Muscle of leg (tissue), 11 donors: ENCODE results near the gene VPS35L. TPM values are rescaled to one million over a fixed set of nuclear protein-coding genes. Genes with fewer than 3 reads are reported as not detected.
"Not testable (repeated sequence)": the region's sequence is repeated elsewhere in the genome, so short reads cannot be mapped to it uniquely, and the experiment has no call there.

Source experiments
- DNase-seq: peaks from one replicate; pipeline ENCODE4 v3.0.0; 2013
- H3K27ac ChIP-seq: one replicate; pipeline ENCODE4 v1.5.1; 2013; ENCODE audit warnings: mild to moderate bottlenecking, low read length, control low read depth
- H3K27me3 ChIP-seq: one replicate; pipeline ENCODE4 v1.6.1; 2013; ENCODE audit warnings: low read length; ENCODE audit not compliant: control insufficient read depth, insufficient read depth
- H3K36me3 ChIP-seq: one replicate; pipeline ENCODE4 v1.6.1; 2013; ENCODE audit warnings: low read length; ENCODE audit not compliant: control insufficient read depth, insufficient read depth
- H3K4me1 ChIP-seq: one replicate; pipeline ENCODE4 v1.6.1; 2013; ENCODE audit warnings: low read length; ENCODE audit not compliant: control insufficient read depth, insufficient read depth
- H3K4me3 ChIP-seq: one replicate; pipeline ENCODE4 v1.5.1; 2013; ENCODE audit warnings: low read length, control low read depth
- H3K9me3 ChIP-seq: replicated peaks from 2 replicates; pipeline ENCODE4 v1.6.1; 2013; ENCODE audit warnings: low read depth, low read length; ENCODE audit not compliant: control insufficient read depth
- WGBS: methylation state at CpG from one replicate; pipeline ENCODE4 v1.1.5; 2013; ENCODE audit warnings: missing lambda C conversion rate; ENCODE audit not compliant: insufficient coverage; 5-methylcytosine and 5-hydroxymethylcytosine counted together
- polyA plus RNA-seq, 8 donors: library from polyadenylated mRNA; unstranded; fragments of 120-200 nt; gene quantifications; one replicate each; pipeline versions ENCODE4 v1.2.1 to v1.2.3, GENCODE V29; 2013; ENCODE audit warnings: inconsistent platforms in 1 of 8, low replicate concordance in 1 of 8; ENCODE audit not compliant: insufficient read length in 8 of 8, insufficient read depth in 1 of 8
- total RNA-seq: library from RNA; stranded (reverse); fragments of 120-200 nt; gene quantifications from one replicate; pipeline ENCODE4 v1.2.4, GENCODE V29; 2013

Gene VPS35L
- total and polyA plus RNA-seq, 9 donors = 23.6 to 39.8 (median 34.3) TPM

DNA sequence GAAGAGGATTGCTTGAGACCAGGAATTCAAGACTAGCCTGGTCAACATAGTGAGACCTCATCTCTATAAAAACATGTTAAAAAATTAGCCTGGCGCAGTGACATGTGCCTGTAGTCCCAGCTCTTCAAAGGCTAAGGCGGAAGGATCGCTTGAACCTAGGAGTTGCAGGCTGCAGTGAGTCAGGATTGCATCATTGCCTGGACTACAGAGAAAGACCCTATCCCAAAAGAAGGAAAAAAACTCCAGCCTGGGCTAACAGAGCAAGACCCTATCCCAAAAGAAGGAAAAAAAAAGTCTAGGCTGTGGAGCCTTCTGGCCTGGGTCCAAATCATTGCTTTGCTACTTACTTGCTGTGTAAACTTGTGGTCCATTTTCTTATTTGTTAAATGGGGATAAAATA lies 26.8 kb upstream of the VPS35L start:
- peaks cover 20% of the 10 kb centered on the region for H3K36me3 ChIP-seq
- DNase-seq = no peak
- H3K9me3 ChIP-seq = no peaks in the 10 kb centered on the region
- H3K4me1 ChIP-seq = peaks cover 3% of the 10 kb centered on the region
- WGBS = 100% methylated on average over 2 of the region's 3 CpGs
- H3K4me3 ChIP-seq = no peak overlapping the region
- H3K27me3 ChIP-seq = no peaks in the 10 kb centered on the region
- no peak overlapping the region for H3K27ac ChIP-seq

- no CpG with 5 or more reads among the region's 1 CpG for WGBS
- no peaks in the 10 kb centered on the region for H3K9me3 ChIP-seq
- no peak overlapping the region for H3K27ac ChIP-seq
- DNase-seq = no peak
- no peaks in the 10 kb centered on the region for H3K4me1 ChIP-seq
- H3K36me3 ChIP-seq = peaks cover 34% of the 10 kb centered on the region
- H3K27me3 ChIP-seq = no peaks in the 10 kb centered on the region
- H3K4me3 ChIP-seq = no peak overlapping the region
Measured at GRCh38 chr16:19532601-19533000, 22.9 kb upstream of the VPS35L start.

- 100% methylated on average over 2 of the region's 6 CpGs for WGBS
- H3K4me1 ChIP-seq = no peaks in the 10 kb centered on the region
- H3K36me3 ChIP-seq = peaks cover 44% of the 10 kb centered on the region
- no peak overlapping the region for H3K27ac ChIP-seq
- H3K27me3 ChIP-seq = no peaks in the 10 kb centered on the region
- no peak for DNase-seq
- no peaks in the 10 kb centered on the region for H3K9me3 ChIP-seq
- no peak overlapping the region for H3K4me3 ChIP-seq
Measured at GRCh38 chr16:19540241-19540970, 15.1 kb upstream of the VPS35L start.

- H3K36me3 ChIP-seq = peaks cover 37% of the 10 kb centered on the region
- no peaks in the 10 kb centered on the region for H3K4me1 ChIP-seq
- DNase-seq = no peak
- H3K4me3 ChIP-seq = no peak overlapping the region
- no peaks in the 10 kb centered on the region for H3K9me3 ChIP-seq
- no peak overlapping the region for H3K27ac ChIP-seq
- WGBS = no CpG with 5 or more reads among the region's 3 CpGs
- no peaks in the 10 kb centered on the region for H3K27me3 ChIP-seq
Measured at GRCh38 chr16:19542138-19542821, 13.2 kb upstream of the VPS35L start.

GRCh38 chr16:19543278-19543996 lies 12.1 kb upstream of the VPS35L start:
- H3K9me3 ChIP-seq, H3K27me3 ChIP-seq: not testable (repeated sequence)

GRCh38 chr16:19548144-19548543 lies 7.4 kb upstream of the VPS35L start:
- Histone ChIP-seq H3K36me3 (peaks cover 19% of the 10 kb centered on the region), H3K27ac (no peak overlapping the region), H3K9me3 (no peaks in the 10 kb centered on the region), H3K27me3 (no peaks in the 10 kb centered on the region), H3K4me3 (no peak overlapping the region), H3K4me1 (no peaks in the 10 kb centered on the region)
- WGBS = 100% methylated on average over 1 of the region's 3 CpGs
- DNase-seq = no peak

More at GRCh38 chr16:19543278-19543996, 12.1 kb upstream of the VPS35L start:
- H3K4me3 ChIP-seq, DNase-seq, H3K4me1 ChIP-seq, H3K27ac ChIP-seq: not testable (repeated sequence)
- 87% methylated on average over 6 of the region's 10 CpGs for WGBS
- H3K36me3 ChIP-seq = peaks cover 36% of the 10 kb centered on the region

DNA sequence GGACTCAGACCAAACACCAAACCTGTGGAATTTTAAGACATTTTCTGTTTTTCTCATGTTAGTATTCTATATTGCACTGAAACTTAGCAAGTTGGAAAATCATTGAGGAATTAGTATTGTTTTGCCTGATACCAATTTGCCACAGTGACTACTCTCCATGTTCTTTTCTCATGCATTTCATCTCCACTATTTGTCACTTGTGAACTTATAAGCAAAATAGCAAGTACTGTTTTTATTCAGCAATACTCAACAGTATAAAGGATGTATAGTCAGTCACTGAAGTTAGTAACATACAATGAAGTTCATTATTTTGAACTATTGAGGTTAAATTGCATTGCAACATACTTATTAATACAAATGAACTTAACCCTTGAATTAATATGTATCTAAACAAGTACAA lies 5.8 kb upstream of the VPS35L start:
- Histone ChIP-seq H3K27ac (no peak overlapping the region), H3K4me1 (no peaks in the 10 kb centered on the region), H3K36me3 (peaks cover 15% of the 10 kb centered on the region), H3K27me3 (no peaks in the 10 kb centered on the region), H3K9me3 (no peaks in the 10 kb centered on the region), H3K4me3 (no peak overlapping the region)
- DNase-seq = no peak

DNA sequence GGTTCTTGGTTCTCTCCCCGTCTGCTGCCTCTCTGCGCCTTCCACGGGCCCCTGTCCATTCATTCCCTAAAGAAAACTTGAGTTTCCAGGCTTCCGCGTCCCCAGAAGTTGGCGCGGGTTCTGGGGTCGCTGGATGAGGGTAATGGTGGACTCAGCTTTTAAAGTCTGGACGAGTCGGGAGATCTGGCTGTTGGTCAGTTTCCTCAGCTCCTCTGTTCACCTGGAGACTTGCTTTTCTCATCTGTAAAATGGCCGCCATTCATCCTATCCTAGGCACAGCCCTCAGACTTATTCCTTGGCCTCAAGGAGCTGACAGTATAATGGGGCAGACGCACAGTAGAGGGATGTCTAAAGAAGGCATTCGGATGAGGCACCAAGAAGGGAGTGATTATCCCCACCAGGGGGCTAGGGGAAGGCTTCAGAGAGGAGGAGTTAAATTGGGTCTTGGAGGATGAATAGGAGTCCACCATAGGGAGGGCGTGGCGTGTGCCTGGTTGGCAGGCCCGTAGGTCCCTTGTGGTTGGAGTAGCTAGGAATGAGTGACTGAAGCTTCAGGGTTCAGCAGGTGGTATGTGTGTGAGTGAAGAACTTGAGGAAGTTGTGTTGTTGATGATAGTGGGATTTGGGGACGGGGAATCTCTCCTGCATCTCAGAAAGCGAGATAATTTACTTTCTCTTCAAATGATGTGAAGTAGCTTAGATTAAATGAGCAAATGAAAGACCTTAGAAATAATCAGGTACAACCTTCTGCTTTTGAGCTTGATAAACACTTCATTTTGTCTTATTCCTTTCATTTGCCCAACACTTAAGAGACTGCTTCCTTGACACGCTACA lies 652 bp downstream of the VPS35L start:
- no peaks in the 10 kb centered on the region for H3K9me3 ChIP-seq
- peaks cover 4% of the 10 kb centered on the region for H3K36me3 ChIP-seq
- H3K27ac ChIP-seq = peak overlapping the region; percentile 90
- peak overlapping the region; percentile 83 for H3K4me3 ChIP-seq
- peak; percentile 54 for DNase-seq
- H3K27me3 ChIP-seq = no peaks in the 10 kb centered on the region
- peaks cover 4% of the 10 kb centered on the region for H3K4me1 ChIP-seq
- 53% methylated on average over 7 of the region's 19 CpGs for WGBS

GRCh38 chr16:19559242-19559910 lies 3.9 kb downstream of the VPS35L start:
- 86% methylated on average over 6 of the region's 10 CpGs for WGBS

More at GRCh38 chr16:19559242-19559910, 3.9 kb downstream of the VPS35L start:
- Histone ChIP-seq H3K4me1 (peaks cover 4% of the 10 kb centered on the region), H3K36me3 (peaks cover 4% of the 10 kb centered on the region), H3K27me3 (no peaks in the 10 kb centered on the region), H3K9me3 (peaks cover 11% of the 10 kb centered on the region), H3K27ac (no peak overlapping the region), H3K4me3 (no peak overlapping the region)
- DNase-seq = peak; percentile 77
